BLaER1 (cell line): Measurements from ENCODE around the gene TBCE.
"Not testable (repeated sequence)": the region's sequence is repeated elsewhere in the genome, so short reads cannot be mapped to it uniquely, and the experiment has no call there.

Experiments used
- H3K27ac ChIP-seq: shearing (Covaris generic); formaldehyde crosslinking; 2 replicates; pipeline ENCODE4 v1.8.1; 2022
- H3K27me3 ChIP-seq: shearing (Covaris generic); formaldehyde crosslinking; 2 replicates; pipeline ENCODE4 v1.8.1; 2022
- H3K36me3 ChIP-seq: shearing (Covaris generic); formaldehyde crosslinking; 2 replicates; pipeline ENCODE4 v1.8.1; 2022
- H3K4me1 ChIP-seq: shearing (Covaris generic); formaldehyde crosslinking; 2 replicates; pipeline ENCODE4 v1.8.1; 2022
- H3K4me2 ChIP-seq: shearing (Covaris generic); formaldehyde crosslinking; 2 replicates; pipeline ENCODE4 v1.8.1; 2022
- H3K4me3 ChIP-seq: shearing (Covaris generic); formaldehyde crosslinking; 2 replicates; pipeline ENCODE4 v1.8.1; 2022
- H3K9ac ChIP-seq: shearing (Covaris generic); formaldehyde crosslinking; 2 replicates; pipeline ENCODE4 v1.8.1; 2022
- H3K9me3 ChIP-seq: shearing (Covaris generic); formaldehyde crosslinking; 2 replicates; pipeline ENCODE4 v1.8.1; 2022
- H4K20me1 ChIP-seq: shearing (Covaris generic); formaldehyde crosslinking; 2 replicates; pipeline ENCODE4 v1.8.1; 2022
- Cebpa-rat ChIP-seq: shearing (Covaris generic); IDR thresholded peaks from 2 replicates; pipeline ENCODE4 v1.8.1; 2022

TBCE gene

DNA sequence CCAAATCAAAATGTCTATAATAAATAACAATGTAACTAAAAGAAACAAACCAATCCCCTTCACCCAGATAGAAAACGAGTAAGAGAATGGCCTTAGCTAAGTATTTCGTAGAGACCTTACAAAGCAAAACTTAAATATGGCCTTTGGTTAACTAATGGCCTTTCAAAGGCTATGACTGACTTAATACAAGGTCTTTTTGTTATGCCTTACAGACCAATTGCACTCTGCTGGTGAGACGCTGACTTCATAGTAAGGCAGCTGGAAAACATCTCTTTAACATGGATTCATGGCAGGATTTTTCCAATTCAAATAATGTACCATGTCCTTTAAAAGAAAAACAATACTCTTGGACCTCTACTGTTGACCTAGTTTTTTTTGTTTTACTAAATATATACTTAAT lies 15.8 kb upstream of the TBCE start:
- H3K4me2 ChIP-seq = no peak overlapping the region
- H3K9ac ChIP-seq = no peak overlapping the region
- no peak overlapping the region for H3K4me3 ChIP-seq
- TF ChIP-seq Cebpa-rat = no peak
- no peaks in the 10 kb centered on the region for H3K27me3 ChIP-seq
- no peak overlapping the region for H3K27ac ChIP-seq
- no peaks in the 10 kb centered on the region for H4K20me1 ChIP-seq
- no peaks in the 10 kb centered on the region for H3K4me1 ChIP-seq
- peaks cover 9% of the 10 kb centered on the region; the same call in 1 of the 2 replicates for H3K36me3 ChIP-seq
- 0 out of 2 replicates have a peak, but pooled peaks cover 4% of the 10 kb centered on the region for H3K9me3 ChIP-seq

DNA sequence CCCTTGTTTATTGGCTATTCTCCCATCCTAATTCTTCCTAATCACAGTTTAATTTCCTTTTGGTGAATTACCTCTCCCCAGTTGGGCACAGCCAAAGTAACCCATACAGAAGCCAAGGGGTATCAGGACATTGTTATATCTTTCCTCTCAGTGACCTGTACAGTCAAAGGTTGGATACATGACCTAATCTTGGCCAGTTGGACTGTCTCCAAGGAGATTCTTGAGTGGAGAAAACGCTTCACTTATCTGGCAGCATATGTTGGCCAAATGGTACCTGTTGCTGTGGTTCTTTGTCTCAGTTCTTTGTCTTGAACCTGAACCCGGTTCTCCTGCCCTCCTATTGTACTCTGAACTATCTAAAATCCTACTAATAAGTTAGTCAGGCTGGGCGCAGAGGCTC lies 15.3 kb upstream of the TBCE start:
- no peak for TF ChIP-seq Cebpa-rat
- H3K4me2 ChIP-seq = no peak overlapping the region

DNA sequence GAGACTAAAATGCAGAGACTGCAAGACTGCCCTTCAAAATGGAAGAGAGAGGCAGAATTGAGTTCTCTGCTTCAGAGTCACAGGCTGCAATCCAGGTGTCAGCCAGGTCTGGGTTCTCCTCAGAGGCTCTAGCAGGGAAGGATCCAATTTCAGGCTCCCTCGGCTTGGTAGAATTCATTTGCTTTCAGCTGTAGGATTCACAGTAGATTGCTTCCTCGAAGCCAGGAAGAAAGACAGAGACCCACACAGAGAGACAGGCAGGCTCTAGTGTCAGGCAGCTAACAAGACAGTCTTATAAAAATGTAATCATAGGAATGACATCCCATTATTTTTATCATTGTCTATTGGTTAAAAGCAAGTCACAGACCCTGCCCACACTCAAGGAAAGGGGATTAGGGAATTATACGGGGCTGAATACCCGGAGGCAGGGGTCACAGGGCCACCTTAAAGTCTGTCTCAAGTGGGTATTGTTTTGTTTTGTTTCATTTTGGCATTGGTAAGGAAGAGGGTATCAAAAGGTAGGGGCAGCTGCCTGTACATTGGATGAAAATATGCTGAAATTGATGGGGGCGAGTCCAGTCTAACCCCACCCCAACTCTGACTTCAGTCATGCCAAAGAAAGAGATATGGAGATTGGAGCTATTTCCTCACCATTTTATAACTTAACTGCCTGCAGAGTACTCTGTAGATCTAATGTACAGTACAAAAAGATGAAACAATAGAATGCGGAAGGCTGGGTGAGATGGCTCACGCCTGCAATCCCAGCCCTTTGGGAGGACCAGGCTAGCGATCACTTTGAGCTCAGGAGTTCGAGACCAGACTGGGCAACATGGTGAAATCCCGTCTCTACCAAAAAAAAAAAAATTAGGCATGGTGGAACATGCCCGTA lies 9.5 kb upstream of the TBCE start:
- no peaks in the 10 kb centered on the region for H3K9me3 ChIP-seq
- H3K4me3 ChIP-seq = no peak overlapping the region
- TF ChIP-seq Cebpa-rat = no peak
- H4K20me1 ChIP-seq = no peaks in the 10 kb centered on the region
- no peak overlapping the region for H3K27ac ChIP-seq
- H3K27me3 ChIP-seq = no peaks in the 10 kb centered on the region
- no peak overlapping the region for H3K9ac ChIP-seq
- H3K36me3 ChIP-seq = no peaks in the 10 kb centered on the region
- H3K4me2 ChIP-seq = no peak overlapping the region
- no peaks in the 10 kb centered on the region for H3K4me1 ChIP-seq

More for the DNA sequence above, 15.3 kb upstream of the TBCE start:
- H3K9ac ChIP-seq = no peak overlapping the region
- no peaks in the 10 kb centered on the region for H4K20me1 ChIP-seq
- no peaks in the 10 kb centered on the region for H3K27me3 ChIP-seq
- H3K27ac ChIP-seq = no peak overlapping the region
- H3K9me3 ChIP-seq = 0 out of 2 replicates have a peak, but pooled peaks cover 4% of the 10 kb centered on the region
- H3K4me1 ChIP-seq = no peaks in the 10 kb centered on the region
- H3K4me3 ChIP-seq = no peak overlapping the region
- peaks cover 6% of the 10 kb centered on the region; the same call in 1 of the 2 replicates for H3K36me3 ChIP-seq

DNA sequence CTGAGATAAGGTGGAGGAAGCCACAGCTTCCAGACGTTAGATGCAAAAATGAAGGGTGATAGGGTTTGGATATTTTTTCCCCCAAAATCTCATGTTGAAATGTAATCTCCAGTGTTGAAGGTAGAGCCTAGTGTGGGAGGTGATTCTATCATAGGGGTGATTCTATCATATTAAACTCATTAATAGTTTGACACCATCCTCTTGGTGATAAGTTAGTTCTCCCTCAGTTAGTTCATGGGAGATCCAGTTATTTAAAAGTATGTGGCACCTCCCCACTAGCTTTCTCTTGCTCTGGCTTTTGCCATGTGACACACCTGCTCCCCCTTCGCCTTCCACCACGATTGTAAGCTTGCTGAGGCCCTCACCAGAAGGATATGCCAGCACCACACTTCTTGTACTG lies 8.3 kb upstream of the TBCE start:
- no peaks in the 10 kb centered on the region for H3K9me3 ChIP-seq
- H3K27ac ChIP-seq = no peak overlapping the region
- no peaks in the 10 kb centered on the region for H3K36me3 ChIP-seq
- H3K4me1 ChIP-seq = no peaks in the 10 kb centered on the region
- no peak overlapping the region for H3K4me2 ChIP-seq
- H3K27me3 ChIP-seq = no peaks in the 10 kb centered on the region
- no peak for TF ChIP-seq Cebpa-rat
- H3K9ac ChIP-seq = no peak overlapping the region
- H3K4me3 ChIP-seq = no peak overlapping the region
- no peaks in the 10 kb centered on the region for H4K20me1 ChIP-seq

DNA sequence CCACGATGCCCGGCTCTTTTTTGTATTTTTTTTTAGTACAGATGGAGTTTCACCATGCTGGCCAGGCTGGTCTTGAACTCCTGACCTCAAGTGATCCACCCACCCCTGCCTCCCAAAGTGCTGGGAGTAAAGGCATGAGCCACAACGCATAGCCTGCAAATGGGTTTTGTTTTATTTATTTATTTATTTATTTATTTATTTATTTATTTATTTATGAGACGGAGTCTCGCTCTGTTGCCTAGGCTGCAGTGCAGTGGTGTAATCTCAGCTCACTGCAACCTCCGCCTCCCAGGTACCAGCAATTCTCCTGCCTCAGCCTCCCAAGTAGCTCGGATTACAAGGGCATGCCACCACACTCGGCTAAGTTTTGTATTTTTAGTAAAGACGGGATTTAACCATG lies 3.0 kb upstream of the TBCE start:
- H3K27me3 ChIP-seq = not testable (repeated sequence)

DNA sequence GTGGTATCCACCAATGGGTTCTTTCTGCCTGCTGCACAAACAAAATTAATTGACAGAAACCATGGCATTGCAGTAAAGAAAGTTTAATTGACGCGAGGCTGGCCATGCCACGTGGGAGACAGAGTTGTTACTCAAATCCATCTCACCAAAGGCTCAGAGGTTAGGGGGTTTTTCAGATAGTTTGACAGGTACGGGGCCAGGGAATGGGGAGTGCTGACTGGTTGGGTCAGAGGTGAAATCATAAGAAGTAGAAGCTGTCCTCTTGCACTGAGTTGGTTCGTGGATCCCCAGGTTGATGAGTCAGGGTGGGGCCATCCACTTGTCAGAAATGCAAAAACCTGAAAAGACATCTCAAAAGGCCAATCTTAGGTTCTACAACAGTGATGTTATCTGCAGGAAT lies 941 bp upstream of the TBCE start:
- Histone ChIP-seq H4K20me1 (no peaks in the 10 kb centered on the region), H3K4me1 (peaks cover 18% of the 10 kb centered on the region), H3K9me3 (no peaks in the 10 kb centered on the region), H3K36me3 (no peaks in the 10 kb centered on the region), H3K9ac (no peak overlapping the region), H3K27ac (no peak overlapping the region), H3K4me2 (peak overlapping the region; percentile 88), H3K4me3 (no peak overlapping the region), H3K27me3 (no peaks in the 10 kb centered on the region)
- no peak for TF ChIP-seq Cebpa-rat

More for the DNA sequence above, 3.0 kb upstream of the TBCE start:
- H3K36me3 ChIP-seq, H3K4me3 ChIP-seq, H3K9me3 ChIP-seq, H3K9ac ChIP-seq, H3K27ac ChIP-seq, H3K4me2 ChIP-seq, H4K20me1 ChIP-seq: not testable (repeated sequence)
- peaks cover 18% of the 10 kb centered on the region for H3K4me1 ChIP-seq

- H3K9ac ChIP-seq = 0 out of 2 replicates have a peak overlapping the region, but pooled peaks have one; percentile 82
These were observed 1.2 kb downstream of the TBCE start for GRCh38 chr1:235368428-235368827.

GRCh38 chr1:235369802-235370201 lies 2.6 kb downstream of the TBCE start:
- Histone ChIP-seq H3K27me3 (no peaks in the 10 kb centered on the region), H3K27ac (no peak overlapping the region), H3K4me3 (no peak overlapping the region), H4K20me1 (no peaks in the 10 kb centered on the region), H3K9ac (no peak overlapping the region), H3K4me1 (peaks cover 18% of the 10 kb centered on the region), H3K4me2 (no peak overlapping the region), H3K9me3 (no peaks in the 10 kb centered on the region), H3K36me3 (0 out of 2 replicates have a peak, but pooled peaks cover 6% of the 10 kb centered on the region)
- TF ChIP-seq Cebpa-rat = no peak

More at GRCh38 chr1:235368428-235368827, 1.2 kb downstream of the TBCE start:
- Histone ChIP-seq H3K4me1 (peaks cover 18% of the 10 kb centered on the region), H3K4me2 (peak overlapping the region; percentile 88), H3K9me3 (no peaks in the 10 kb centered on the region), H4K20me1 (no peaks in the 10 kb centered on the region), H3K4me3 (peak overlapping the region; percentile 82; the same call in 1 of the 2 replicates), H3K27ac (no peak overlapping the region), H3K36me3 (no peaks in the 10 kb centered on the region), H3K27me3 (no peaks in the 10 kb centered on the region)
- TF ChIP-seq Cebpa-rat = no peak

GRCh38 chr1:235375919-235376605 lies 8.8 kb downstream of the TBCE start:
- H4K20me1 ChIP-seq = no peaks in the 10 kb centered on the region
- no peak for TF ChIP-seq Cebpa-rat
- H3K9me3 ChIP-seq = no peaks in the 10 kb centered on the region; the same call in 1 of the 2 replicates
- no peaks in the 10 kb centered on the region for H3K4me1 ChIP-seq
- peaks cover 32% of the 10 kb centered on the region for H3K36me3 ChIP-seq
- no peak overlapping the region for H3K9ac ChIP-seq
- no peak overlapping the region for H3K4me2 ChIP-seq
- no peak overlapping the region for H3K4me3 ChIP-seq
- no peak overlapping the region for H3K27ac ChIP-seq
- H3K27me3 ChIP-seq = no peaks in the 10 kb centered on the region

DNA sequence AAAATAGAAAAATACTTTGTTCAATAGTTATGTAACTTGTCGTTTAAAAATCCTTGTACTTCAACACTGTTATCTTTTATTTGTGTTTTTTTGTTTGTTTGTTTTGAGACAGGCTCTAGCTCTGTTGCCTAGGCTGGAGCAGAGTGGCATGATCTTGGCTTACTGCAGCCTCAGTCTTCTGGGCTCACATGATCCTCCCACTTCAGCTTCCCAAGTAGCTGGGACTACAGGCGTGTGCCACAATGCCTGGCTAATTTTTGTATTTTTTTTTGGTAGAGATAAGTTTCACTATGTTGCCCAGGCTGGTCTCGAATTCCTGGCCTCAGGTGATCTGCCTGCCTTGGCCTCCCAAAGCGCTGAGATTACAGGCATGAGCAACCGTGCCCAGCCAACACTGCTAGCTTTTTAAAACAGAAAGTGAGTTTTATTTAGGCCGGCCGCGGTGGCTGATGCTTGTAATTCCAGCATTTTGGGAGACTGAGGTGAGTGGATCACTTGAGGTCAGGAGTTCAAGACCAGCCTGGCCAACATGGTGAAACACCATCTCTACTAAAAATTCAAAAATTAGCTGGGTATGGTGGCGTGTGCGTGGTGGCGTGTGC lies 11.0 kb downstream of the TBCE start:
- peaks cover 37% of the 10 kb centered on the region for H3K36me3 ChIP-seq
- not testable (repeated sequence) for H3K9ac ChIP-seq, H3K27ac ChIP-seq, H3K27me3 ChIP-seq, H3K9me3 ChIP-seq, H3K4me3 ChIP-seq, H3K4me1 ChIP-seq, H4K20me1 ChIP-seq, H3K4me2 ChIP-seq

- H4K20me1 ChIP-seq, H3K4me2 ChIP-seq, H3K4me1 ChIP-seq, H3K9ac ChIP-seq, H3K9me3 ChIP-seq, H3K27me3 ChIP-seq, H3K4me3 ChIP-seq, H3K27ac ChIP-seq: not testable (repeated sequence)
- H3K36me3 ChIP-seq = peaks cover 23% of the 10 kb centered on the region
These were observed 14.9 kb downstream of the TBCE start for GRCh38 chr1:235381955-235382739.

DNA sequence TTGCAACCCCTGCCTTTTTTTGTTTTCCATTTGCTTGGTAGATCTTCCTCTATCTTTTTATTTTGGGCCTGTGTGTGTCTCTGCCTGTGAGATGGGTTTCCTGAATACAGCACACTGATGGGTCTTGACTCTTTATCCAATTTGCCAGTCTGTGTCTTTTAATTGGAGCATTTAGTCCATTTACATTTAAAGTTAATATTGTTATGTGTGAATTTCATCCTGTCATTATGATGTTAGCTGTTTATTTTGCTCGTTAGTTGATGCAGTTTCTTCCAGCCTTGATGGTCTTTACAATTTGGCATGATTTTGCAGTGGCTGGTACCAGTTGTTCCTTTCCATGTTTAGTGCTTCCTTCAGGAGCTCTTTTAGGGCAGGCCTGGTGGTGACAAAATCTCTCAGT lies 18.4 kb downstream of the TBCE start:
- H3K27ac ChIP-seq, H4K20me1 ChIP-seq, H3K27me3 ChIP-seq, H3K4me1 ChIP-seq, H3K4me2 ChIP-seq, H3K4me3 ChIP-seq, H3K9ac ChIP-seq: not testable (repeated sequence)
- Histone ChIP-seq H3K9me3 (peaks cover 15% of the 10 kb centered on the region), H3K36me3 (peaks cover 28% of the 10 kb centered on the region)
